AG10803 (cell line): ENCODE measurements around the gene SMG7.
A peak's percentile ranks its signal among the peaks of the same experiment; 100 is the strongest.

ENCODE experiments used
- DNase-seq: peaks from one replicate; pipeline ENCODE4 v3.0.0; 2010; ENCODE audit warnings: low read depth
- H3K4me3 ChIP-seq: 2 replicates; pipeline ENCODE4 v1.5.1; 2011; ENCODE audit warnings: mild to moderate bottlenecking, low read length, control low read depth
- TF ChIP-seq, protein P1 (sequence below): conservative IDR thresholded peaks from 2 replicates; pipeline ENCODE4 v1.5.1; 2011; ENCODE audit warnings: mild to moderate bottlenecking, low read length, control low read depth, inconsistent platforms

SMG7 gene

DNA sequence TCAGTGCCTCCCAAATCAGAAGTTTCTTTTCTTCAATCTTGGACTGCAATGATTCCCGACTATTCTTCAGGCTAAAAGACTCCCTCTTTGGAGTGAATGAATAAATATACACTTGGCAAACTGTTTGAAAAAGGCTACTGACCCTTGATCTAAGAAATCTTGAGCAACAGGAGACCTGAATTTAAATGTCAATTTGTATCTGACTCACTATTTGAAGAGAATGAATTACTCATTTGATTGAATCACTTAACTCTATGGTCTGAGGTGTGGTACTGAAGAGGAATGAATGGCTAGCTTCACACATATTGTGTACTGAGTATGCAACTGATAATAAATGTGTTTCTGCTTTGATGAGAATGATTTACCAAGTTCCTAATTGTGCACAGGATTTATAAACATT is 4.6 kb upstream of the SMG7 start:
- DNase-seq, result no peak
- H3K4me3 ChIP-seq, result no peak overlapping the region
- TF ChIP-seq, protein P1, sequence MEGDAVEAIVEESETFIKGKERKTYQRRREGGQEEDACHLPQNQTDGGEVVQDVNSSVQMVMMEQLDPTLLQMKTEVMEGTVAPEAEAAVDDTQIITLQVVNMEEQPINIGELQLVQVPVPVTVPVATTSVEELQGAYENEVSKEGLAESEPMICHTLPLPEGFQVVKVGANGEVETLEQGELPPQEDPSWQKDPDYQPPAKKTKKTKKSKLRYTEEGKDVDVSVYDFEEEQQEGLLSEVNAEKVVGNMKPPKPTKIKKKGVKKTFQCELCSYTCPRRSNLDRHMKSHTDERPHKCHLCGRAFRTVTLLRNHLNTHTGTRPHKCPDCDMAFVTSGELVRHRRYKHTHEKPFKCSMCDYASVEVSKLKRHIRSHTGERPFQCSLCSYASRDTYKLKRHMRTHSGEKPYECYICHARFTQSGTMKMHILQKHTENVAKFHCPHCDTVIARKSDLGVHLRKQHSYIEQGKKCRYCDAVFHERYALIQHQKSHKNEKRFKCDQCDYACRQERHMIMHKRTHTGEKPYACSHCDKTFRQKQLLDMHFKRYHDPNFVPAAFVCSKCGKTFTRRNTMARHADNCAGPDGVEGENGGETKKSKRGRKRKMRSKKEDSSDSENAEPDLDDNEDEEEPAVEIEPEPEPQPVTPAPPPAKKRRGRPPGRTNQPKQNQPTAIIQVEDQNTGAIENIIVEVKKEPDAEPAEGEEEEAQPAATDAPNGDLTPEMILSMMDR, result no peak

DNA sequence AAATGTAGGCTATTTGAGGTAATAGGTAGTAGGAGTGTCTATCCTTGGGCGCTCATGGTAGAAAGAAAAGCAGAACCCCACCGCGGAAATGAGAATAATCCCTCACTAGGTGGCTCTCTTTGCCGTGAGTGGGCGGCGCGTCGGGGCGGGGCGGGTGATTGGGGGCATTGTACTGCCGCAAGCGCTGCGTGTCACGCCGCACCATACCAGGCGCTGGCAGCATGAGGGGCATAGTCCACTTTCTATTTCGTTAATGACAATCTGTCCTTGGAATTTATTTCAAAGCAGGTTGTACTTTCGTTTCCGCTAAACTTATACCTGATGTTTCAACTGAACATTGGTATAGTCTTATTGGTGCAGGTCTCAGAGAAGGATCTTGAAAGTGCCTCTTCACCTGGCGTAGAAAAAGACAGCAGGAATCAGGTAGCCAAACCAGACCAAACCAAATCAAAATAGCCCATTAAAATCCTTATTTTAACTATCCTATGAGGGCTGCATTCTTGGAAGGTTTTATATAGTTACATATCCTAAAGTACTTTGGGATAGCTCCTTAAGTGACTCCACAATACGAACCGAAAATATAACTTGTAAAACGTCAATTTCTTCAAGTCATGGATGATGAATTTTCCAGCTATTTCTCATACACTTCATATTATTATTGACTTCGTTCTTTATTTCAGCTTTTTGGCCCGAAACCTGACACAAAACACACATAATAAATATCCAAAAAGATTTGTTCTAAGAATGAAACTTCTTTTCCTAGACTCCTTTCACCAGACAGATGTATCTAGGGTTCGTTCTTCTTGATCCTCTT is 1.9 kb upstream of the SMG7 start:
- DNase-seq, result peak; percentile 62
- TF ChIP-seq, protein P1, result peak; percentile 51
- H3K4me3 ChIP-seq, result peak overlapping the region; percentile 83

DNA sequence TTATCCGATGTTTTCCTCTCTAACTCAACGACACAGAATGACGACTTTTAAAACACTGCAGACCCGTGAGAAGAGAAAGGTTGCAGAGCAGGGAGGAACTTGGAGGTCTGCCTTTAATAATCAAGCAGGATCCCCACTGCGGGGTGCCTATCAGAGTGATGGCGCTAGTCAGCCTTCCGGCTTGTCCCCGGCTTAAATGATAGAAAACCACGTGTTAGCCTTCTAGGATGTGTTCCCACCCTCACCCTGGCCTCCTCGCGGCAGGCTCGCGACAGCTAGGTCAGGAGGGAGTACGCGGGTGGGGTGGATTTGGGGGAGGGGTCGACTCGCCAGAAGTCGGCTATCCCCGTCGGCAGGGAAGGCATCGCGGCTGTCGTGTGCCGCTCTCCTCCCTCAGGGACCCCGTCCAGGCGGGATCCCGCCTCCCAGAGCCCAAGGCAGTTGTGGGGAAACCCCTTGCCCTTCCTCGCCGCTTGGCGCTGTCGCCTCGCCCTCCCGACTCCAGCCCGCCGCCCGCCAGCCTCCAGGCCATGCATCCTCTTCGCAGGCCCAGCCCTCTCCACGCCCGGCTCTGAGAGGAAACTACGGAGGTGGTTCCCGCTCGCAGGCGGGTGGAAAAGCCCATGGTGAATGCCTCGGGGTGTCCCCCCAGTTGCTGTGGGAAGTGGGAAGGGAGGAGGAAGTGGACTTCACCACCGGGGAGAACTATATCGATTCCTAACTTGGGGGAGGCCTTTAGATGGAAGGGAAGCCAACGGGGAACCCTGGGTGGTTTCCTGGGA is 1.1 kb upstream of the SMG7 start:
- TF ChIP-seq, protein P1, result no peak; the same call in 1 of the 2 replicates
- peak; percentile 77 for DNase-seq
- peak overlapping the region; percentile 83 for H3K4me3 ChIP-seq

DNA sequence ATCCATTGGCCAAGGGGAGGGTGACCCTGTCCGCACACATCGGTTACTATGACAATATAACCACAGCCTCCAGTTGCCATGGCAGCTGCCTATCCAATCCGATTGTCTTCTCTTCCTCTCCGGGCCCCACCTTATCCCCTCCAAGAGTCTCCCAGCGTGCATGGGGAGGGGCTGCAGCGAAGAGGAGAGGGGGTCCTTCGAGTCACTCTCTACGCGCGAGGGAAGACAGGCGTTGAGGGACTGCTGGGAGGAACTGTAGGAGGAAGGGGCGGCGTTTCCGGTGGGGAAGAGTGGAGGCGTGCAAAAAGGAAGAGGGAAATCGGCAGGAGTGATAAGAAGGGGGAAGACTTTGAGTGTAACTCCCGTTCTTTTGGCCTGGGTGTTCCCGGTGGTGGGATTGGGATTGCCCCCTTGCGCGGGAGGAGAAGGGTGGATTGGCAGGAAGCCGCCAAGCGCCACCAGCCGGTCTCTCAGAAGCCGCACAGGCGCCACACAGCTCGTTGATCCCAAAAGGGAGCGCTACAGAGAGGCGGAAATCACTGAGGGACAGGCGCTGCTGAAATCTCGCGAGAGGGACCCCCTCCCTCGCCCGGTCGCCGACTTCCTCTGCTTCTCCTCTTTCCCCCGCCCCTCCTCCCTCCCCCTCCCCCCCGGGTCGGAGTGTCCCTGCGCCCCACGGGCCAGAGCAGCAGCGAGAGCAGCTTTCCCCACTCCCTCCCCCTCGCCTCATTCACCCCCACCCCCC is 384 bp upstream of the SMG7 start:
- TF ChIP-seq, protein P1, result no peak
- peak; percentile 98 for DNase-seq
- peak overlapping the region; percentile 83 for H3K4me3 ChIP-seq

DNA sequence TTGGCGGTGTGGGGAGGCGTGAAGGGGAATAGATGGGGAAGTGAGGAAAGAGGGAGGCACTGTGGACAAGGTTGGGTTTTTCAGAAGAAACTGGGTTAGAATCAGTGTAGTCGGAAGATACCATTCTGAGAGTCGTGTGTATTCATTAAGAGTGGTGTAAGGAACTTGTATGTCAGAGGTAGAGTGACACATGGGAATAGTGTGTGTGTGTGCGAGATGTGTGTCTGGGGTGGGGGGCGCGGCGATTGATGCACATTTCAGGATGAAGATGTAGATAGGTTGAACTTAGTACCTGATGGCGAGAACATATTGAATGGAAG is 878 bp downstream of the SMG7 start:
- H3K4me3 ChIP-seq, result peak overlapping the region; percentile 83
- TF ChIP-seq, protein P1, result no peak
- DNase-seq, result peak; percentile 6

DNA sequence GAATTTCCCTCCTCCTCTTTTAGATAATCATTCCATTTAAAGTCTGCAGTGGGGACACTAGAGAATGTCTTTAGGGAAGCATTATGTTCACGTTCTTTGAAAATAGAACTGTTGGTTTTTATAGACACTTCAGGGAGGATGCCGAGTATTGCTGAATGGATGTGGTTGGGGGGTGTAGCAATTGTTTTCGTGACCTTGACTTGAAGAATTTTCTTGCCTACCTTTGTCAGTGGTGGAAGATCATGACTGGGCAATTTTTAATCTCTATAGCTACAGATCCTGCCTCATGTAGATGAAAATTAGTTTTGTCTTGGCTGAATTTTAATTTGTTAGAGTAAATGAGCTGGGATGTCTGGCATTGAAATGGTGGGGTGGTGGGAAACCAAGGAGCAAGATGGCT is 3.8 kb downstream of the SMG7 start:
- no peak overlapping the region for H3K4me3 ChIP-seq
- DNase-seq, result no peak
- TF ChIP-seq, protein P1, result no peak
